Stimulated activated CD8-positive, alpha-beta memory T cell treated with anti-CD3 and anti-CD28 coated beads, Interleukin-15, amount 100 ng/mL, for 1 hour (primary cell): Measurements from ENCODE around the gene CSMD2.

ENCODE experiments used
- DNase-seq: peaks from one replicate; pipeline ENCODE4 v3.0.0-alpha.2; 2020; ENCODE audit warnings: low read depth

The CSMD2 gene

GRCh38 chr1:33743221-33743998 lies 421.6 kb downstream of the CSMD2 start:
- no peak for DNase-seq

DNA sequence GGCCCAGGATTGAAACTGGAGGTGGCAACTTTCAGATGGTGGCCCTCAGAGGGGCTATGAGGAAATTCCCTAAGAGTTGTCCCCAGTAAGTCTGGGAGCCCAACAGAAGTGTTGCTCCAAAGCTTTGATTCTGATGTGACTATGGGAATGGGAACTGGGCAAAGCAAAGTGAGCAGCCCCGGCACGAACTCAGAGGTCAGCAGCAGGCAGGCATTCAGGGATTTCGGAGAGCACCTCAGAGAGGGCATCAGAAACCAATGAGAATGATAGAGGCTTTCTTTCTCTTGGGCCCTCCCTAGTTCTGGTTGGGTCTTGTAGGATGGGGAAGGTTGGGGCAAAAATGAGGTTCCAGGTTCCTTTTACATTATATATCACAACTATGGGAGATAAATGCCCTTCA lies 422.4 kb downstream of the CSMD2 start:
- DNase-seq: no peak

GRCh38 chr1:33741749-33742148 lies 423.3 kb downstream of the CSMD2 start:
- no peak for DNase-seq

DNA sequence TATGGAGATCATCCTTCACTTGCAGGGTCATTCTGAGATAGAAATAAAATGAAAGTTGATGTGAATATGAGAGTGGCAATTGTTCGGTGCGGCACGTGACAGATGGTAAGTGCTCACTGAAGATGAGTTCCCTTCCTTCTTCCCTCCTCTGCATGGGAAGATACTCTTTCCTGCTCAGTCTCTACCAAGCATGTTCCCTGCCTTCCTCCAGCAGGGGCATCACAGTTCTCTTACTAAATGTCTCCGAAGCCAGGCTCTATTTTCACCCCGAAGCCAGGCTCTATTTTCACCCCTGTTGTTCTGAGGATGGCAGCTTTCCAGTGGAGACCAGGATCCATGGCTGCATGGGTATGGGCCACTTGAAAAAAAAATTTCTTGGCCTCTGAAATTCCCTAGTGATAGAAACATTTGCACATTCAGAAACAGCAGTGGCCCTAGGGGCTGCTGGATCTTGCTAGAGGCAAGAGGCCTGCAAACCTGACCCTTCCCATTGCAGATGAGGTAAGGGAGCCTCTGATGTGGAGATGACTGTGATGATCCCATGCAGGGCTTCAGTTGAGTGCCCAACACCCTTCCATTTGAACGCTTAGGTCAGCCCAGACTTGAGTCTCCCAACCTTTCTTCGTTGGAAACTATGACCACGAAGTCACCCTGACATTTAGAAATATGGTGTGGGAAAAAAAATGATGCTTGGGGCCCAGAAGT lies 424.8 kb downstream of the CSMD2 start:
- no peak for DNase-seq

- no peak for DNase-seq
These were observed 426.1 kb downstream of the CSMD2 start for GRCh38 chr1:33738976-33739375.

GRCh38 chr1:33738536-33738935 lies 426.5 kb downstream of the CSMD2 start:
- DNase-seq: no peak

DNA sequence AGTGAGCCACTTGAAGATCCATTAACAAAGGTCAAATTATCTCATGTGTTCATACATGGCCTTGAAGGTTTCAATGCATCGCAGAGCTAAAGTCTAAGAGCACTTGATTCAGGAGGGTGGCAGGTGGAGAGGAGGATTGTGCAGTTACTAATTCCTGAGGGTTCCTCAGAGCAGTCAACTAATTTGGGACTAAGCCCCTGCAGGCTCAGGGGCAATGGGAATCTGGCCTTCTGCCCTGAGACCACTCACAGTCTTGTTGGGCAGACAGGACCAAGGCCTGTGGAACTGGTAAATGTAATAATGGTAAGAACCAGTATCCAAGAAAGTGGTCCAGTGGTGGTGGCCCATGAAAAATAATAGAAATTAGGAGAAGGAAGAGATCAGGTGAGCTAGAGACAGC lies 428.5 kb downstream of the CSMD2 start:
- no peak for DNase-seq

DNA sequence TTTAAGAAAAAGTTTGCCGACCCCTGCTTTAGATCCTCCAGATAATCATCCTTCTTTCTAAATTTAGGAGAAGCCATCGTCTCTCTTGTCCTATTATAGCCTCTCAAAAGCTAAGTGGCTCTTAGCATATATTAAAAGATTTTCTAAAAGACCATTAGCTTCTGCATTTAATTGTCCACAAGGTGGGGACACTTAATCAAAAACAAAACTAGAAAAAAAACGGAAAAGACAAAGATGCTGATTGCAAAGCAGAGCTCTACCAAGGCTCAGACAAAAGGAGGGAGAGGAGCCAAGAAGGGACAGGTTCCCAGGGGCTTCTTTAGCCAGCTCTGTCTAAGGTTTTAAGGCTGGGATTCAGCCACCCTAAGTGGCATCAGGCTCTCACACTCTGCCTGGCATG lies 429.4 kb downstream of the CSMD2 start:
- no peak for DNase-seq

- DNase-seq: no peak
These were observed 437.7 kb downstream of the CSMD2 start for GRCh38 chr1:33727310-33727709.

DNA sequence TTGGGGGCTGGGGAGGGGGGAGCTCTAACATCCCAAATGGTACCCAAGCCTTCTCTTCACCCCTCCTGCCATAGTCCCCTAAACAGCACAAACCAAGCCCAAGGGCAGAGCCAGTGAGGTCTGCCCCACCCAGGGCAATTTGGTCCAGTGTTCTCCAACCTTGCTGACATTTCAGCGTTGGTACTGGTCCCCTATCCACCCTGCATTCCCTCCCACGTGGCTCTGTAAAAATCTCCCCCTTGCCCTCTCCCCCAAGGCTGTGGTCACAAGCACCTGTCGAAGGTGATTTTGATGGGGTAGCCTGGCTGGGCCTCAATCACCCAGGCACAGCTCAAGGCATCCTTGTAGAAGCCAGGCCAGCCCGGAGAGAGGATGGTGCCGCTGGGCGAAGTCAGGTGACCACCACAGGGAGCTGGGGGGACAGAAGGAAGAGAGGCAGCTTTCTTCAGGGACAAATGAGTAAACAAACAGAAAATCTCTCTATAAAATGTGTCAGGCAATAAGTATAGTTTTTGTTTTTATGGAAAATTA lies 438.7 kb downstream of the CSMD2 start:
- no peak for DNase-seq

- no peak for DNase-seq
These were observed 439.4 kb downstream of the CSMD2 start for GRCh38 chr1:33725556-33726160.

- no peak for DNase-seq
These were observed 440.0 kb downstream of the CSMD2 start for GRCh38 chr1:33725037-33725436.

DNA sequence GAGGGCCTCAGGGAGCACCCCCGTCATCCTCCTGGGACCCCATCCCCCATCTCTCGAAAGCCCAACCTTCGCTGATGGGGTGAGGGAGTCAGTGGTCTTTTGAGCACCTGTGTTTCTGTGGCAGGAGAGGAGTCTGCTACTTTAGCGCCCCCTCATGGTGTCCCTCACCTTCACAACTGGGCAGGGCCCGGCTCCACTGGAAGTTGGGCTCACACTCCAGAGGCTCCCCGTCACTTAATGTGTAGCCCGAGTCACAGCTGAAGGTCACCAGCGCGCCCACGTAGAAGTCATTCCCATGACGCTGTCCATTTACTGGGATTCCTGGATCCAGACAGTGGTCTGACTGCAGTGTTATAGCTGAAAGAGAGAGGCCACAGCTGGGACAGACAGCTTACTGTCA lies 440.7 kb downstream of the CSMD2 start:
- DNase-seq: no peak

- DNase-seq: no peak
These were observed 441.8 kb downstream of the CSMD2 start for GRCh38 chr1:33723251-33723650.

DNA sequence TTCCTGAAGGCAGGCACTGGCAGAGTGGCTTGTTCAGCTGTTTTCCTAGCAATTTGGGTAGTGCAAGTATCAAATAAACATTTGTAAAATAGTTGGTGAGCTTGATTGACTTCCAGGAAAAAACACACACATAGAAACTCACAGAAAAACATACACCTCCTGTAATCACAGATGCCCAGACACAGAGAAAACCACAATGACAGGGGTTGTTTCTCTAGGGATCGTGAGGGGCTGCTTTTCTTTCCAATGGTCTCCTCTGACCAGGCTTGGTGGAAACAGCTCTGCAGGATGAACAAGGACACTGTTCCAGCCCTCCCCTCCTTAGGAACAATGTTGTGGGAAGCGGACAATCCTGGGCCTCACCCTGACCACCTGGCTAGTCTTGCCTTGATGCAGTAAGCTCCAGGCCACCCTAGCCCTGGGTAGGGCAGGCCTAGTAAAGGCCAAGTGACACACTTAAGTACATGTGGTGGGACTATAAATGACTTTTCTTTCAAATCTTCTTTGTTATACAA lies 443.7 kb downstream of the CSMD2 start:
- DNase-seq: no peak

DNA sequence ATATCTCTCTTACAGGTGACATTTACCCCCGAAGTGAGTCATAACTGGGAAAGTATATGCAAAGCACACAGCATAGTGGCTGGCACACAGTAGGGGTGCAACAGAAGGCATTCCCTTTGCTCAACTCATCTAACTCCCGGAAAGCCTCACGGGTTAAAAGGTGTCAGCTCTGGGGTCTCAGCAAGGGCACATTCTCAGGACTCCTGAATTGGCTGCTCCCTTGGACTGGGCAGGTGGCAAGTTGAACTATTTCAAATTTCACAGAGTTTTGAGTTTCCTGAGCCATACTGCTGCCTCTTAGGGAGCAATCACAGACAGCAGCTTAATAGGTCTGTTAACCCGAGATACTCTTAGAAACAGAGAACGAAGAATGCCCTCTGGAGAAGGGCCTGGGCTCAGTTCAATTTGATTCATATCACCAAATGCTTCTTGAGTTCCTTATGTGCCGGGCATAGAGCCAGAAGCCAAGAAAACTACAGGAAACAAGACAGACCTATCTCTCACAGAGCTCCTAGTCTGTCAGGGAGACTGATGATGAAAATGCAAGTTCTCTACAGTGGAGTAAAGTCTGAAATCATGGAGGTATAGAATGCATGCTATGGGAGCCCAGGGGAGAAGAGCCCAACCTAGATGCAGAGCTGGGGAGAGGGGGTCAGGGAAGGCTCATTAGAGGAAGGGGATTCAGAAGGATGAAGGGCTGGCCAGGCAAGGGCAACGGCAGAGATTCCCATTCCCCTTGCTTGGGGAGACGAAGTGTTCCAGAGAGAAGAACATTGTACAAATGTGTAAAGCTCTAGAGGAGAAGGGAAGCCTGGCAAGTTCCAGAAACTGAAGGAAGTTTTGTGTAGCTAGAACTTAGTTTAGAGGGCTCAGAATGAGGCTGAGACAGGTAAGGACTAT lies 445.0 kb downstream of the CSMD2 start:
- no peak for DNase-seq

- no peak for DNase-seq
These were observed 445.7 kb downstream of the CSMD2 start for GRCh38 chr1:33719326-33719725.

DNA sequence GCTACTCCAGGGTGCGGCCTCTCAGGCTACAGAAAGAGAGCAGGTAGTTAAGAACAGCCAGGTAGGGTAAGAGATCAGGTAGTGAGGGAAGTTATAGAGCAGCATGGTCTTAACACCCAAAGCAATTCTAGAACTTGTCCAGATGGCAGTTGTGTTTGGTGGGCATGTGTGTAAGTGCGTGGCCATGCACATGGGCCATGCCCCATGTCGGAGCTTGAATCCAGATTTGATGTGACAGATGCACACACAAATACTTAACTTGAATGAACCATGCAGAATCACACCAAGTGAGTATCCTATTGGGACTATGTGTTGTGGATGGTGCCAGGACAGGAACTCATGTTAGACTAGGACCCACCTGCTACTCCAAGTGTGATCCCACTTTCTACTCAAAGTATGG lies 446.8 kb downstream of the CSMD2 start:
- no peak for DNase-seq

DNA sequence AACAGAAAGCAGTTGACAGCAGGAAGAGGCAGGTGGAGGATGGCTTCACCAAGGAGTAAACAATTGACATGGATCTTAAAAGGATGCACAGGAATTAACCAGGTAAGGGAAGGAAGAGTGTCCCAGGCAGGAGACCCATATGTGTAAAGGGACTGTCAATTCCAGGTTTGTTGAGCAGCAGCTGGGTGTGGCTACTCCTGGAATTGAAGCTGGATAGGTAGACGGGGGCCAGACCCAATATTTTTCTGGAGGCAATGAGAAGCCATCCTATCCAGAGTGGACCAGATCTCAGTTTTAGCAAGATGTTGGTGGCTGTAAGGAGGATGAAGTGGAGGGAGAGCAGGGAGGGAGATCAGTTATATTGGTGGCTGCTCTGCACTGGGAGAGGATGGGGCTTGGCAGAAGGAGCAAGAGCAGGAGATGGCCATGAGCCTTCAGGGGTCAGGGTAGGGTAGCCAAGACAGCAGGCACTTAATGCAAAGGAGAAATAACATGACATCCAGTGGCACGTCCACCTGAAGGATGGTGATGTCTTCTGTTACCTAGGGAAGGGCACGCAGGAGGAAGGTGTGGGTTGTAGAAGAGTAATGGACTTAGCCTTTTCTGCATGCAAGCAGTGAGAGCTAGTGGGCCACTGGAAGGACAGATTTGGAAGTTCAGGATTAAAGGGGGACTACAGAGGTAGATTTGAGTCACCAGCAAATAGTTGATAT lies 447.9 kb downstream of the CSMD2 start:
- no peak for DNase-seq

DNA sequence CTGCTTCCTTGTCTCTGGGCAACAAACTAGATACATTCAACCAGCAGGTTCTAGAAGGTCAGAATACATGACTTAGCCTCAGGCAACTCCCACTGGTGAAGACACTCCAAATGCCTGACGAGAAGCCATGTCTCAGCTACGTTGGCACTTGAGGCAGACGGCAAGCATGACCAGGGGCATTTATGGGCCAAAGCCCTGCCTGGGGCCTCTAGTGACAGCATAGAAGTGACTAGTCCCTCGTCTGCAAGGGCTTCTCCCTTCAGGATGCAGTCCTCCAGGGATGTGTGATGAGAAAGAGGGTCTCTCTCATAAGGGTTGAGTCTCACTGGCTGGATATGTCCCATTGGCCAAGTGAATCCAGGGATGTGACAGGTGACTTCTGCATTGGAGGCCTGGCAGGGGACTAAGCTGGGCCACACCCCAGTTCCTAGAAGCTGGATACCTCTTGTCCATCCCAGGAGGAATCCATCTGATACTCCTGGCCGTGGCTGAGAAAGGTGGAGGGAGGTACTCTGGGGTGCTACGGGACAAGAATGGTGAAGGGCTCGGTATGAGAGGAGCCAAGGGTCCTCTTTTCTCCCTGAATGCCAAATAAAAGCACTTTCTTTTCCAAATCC lies 449.7 kb downstream of the CSMD2 start:
- no peak for DNase-seq

DNA sequence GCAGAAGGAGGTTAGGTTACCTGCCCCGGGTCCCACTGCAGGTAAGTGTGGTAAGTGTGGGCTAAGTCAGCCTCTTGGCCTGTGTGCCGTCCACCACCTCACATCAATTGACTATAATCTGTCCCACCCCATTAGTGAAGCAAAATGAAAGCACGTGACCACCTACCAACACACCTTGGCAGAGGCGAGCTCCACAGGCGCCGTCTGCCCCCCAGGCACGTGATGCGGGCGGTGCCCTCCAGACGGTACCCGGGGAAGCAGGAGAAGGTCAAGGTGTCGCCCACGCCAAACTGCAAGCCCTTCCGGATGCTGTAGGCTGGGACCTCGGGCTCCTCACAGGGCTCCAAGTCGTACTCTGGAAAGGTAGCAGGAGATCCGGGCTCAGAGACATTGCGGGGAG lies 450.6 kb downstream of the CSMD2 start:
- no peak for DNase-seq
